Measurements from ENCODE around the gene KIF26B.

DNA sequence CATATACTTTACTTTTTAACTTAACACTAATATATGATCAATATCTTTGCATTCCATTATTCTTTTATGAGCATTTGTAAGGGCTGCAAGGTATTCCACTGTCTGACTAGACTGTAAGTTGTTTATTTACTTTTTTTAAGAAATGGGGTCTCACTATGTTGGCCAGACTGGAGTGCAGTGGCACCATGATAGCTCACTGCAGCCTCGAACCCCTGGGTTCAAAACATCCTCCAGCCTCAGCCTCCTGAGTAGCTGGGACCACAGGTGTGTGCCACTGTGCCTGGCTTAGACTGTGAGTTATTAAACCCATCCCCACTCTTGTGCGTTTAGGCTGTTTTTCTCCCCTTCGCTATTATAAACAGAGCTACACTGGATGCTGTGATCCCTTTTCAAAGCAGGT, 6.7 kb upstream of the KIF26B start:
- TF ChIP-seq, protein P1, sequence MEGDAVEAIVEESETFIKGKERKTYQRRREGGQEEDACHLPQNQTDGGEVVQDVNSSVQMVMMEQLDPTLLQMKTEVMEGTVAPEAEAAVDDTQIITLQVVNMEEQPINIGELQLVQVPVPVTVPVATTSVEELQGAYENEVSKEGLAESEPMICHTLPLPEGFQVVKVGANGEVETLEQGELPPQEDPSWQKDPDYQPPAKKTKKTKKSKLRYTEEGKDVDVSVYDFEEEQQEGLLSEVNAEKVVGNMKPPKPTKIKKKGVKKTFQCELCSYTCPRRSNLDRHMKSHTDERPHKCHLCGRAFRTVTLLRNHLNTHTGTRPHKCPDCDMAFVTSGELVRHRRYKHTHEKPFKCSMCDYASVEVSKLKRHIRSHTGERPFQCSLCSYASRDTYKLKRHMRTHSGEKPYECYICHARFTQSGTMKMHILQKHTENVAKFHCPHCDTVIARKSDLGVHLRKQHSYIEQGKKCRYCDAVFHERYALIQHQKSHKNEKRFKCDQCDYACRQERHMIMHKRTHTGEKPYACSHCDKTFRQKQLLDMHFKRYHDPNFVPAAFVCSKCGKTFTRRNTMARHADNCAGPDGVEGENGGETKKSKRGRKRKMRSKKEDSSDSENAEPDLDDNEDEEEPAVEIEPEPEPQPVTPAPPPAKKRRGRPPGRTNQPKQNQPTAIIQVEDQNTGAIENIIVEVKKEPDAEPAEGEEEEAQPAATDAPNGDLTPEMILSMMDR (conservative IDR thresholded peaks at IDR 0.05; ENCODE audit: low read depth, low read length) = no peak
- TF ChIP-seq EZH2 (IDR thresholded peaks at IDR 0.05; ENCODE audit: low read length, unreplicated experiment) (no peak), EZH2phosphoT487 (IDR thresholded peaks at IDR 0.05; ENCODE audit: borderline replicate concordance, low read length) (no peak)
